OCI-LY7 (cell line): Measurements from ENCODE around the gene GCM1.

ENCODE experiments used
- CTCF ChIP-seq: fragments of 200-600 bp; sonication (generic); conservative IDR thresholded peaks from 2 replicates; pipeline ENCODE4 v1.5.1; 2014; ENCODE audit warnings: mild to moderate bottlenecking, antibody characterized with exemption, low read length, moderate library complexity, mixed read lengths
- EZH2phosphoT487 ChIP-seq: fragments of 200-600 bp; sonication (generic); IDR thresholded peaks from 2 replicates; pipeline ENCODE4 v1.6.1; 2018; ENCODE audit warnings: low read depth, borderline replicate concordance, mild to moderate bottlenecking, mixed run types, antibody characterized with exemption, low read length, moderate library complexity, mixed read lengths

GRCh38 chr6:53101006-53101405 lies 47.6 kb downstream of the GCM1 start:
- TF ChIP-seq CTCF, result no peak
- TF ChIP-seq EZH2phosphoT487, result no peak
